Kidney epithelial cell (primary cell): ENCODE results near the gene FABP3. TPM values are rescaled to one million over a fixed set of nuclear protein-coding genes. Genes with fewer than 3 reads are reported as not detected.

ENCODE experiments used
- DNase-seq: peaks from one replicate; pipeline ENCODE4 v3.0.0-alpha.2; 2010; ENCODE audit warnings: low read depth
- H3K27me3 ChIP-seq: 2 replicates; pipeline ENCODE4 v1.6.0; 2011; ENCODE audit warnings: low read length; ENCODE audit not compliant: control insufficient read depth, insufficient read depth
- H3K36me3 ChIP-seq: 2 replicates; pipeline ENCODE4 v1.5.1; 2011; ENCODE audit warnings: low read length; ENCODE audit not compliant: control insufficient read depth, insufficient read depth
- H3K4me3 ChIP-seq: 2 replicates; pipeline ENCODE4 v1.5.1; 2011; ENCODE audit warnings: low read depth, mild to moderate bottlenecking, control low read depth, low read length
- total RNA-seq: library from RNA; depleted of rRNA; stranded (reverse); fragments of >200 nt; gene quantifications from 2 replicates; pipeline ENCODE4 v1.2.3, GENCODE V29; 2015
- TF ChIP-seq, protein P1 (sequence below): IDR thresholded peaks from 2 replicates; pipeline ENCODE4 v1.5.1; 2011; ENCODE audit warnings: mild to moderate bottlenecking, moderate library complexity, low read length, control low read depth, inconsistent platforms; ENCODE audit not compliant: insufficient read depth, poor library complexity, severe bottlenecking

The FABP3 gene
- total RNA-seq, 1 donor from 2014 or later = 2.1 TPM

DNA sequence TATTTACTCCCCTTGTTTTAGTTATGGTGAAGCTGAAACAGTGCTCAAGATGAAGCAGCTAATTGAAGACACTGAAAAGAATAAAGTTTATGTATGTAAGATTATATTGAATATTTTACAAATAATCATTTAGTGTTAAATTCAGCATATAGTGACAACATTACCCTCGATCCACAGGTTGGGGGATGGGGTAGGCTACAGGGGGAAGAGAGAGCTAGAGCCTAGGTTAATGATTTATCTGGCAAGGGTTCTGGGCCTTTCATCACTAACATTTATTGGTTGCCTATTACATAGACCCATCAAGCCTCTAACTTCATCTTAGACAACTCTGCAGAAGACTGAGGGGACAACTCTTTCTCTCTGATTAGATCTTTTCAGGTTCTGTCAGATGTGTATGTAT lies 54.7 kb downstream of the FABP3 start:
- H3K36me3 ChIP-seq = no peaks in the 10 kb centered on the region
- TF ChIP-seq, protein P1, sequence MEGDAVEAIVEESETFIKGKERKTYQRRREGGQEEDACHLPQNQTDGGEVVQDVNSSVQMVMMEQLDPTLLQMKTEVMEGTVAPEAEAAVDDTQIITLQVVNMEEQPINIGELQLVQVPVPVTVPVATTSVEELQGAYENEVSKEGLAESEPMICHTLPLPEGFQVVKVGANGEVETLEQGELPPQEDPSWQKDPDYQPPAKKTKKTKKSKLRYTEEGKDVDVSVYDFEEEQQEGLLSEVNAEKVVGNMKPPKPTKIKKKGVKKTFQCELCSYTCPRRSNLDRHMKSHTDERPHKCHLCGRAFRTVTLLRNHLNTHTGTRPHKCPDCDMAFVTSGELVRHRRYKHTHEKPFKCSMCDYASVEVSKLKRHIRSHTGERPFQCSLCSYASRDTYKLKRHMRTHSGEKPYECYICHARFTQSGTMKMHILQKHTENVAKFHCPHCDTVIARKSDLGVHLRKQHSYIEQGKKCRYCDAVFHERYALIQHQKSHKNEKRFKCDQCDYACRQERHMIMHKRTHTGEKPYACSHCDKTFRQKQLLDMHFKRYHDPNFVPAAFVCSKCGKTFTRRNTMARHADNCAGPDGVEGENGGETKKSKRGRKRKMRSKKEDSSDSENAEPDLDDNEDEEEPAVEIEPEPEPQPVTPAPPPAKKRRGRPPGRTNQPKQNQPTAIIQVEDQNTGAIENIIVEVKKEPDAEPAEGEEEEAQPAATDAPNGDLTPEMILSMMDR = no peak

DNA sequence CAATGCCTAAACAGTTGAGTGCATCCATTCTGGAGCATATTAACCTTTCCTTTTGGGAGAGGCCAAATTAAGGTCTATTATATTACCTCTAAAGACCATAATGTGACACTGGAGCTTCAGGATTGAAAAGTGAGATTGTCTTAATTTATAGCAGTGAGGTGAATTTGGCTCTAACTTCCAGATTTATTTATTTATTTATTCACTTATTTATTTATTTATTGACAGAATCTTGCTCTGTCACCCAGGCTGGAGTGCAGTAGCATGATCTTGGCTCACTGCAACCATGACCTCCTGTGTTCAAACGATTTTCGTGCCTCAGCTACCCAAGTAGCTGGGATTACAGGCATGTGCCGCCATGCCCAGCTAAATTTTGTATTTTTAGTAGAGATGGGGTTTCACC lies 57.0 kb downstream of the FABP3 start:
- no peak overlapping the region for H3K4me3 ChIP-seq
- no peak for DNase-seq
- H3K36me3 ChIP-seq = no peaks in the 10 kb centered on the region
- TF ChIP-seq, protein P1 = no peak
- no peaks in the 10 kb centered on the region for H3K27me3 ChIP-seq

More for the DNA sequence above, 54.7 kb downstream of the FABP3 start:
- no peaks in the 10 kb centered on the region for H3K27me3 ChIP-seq
- no peak overlapping the region for H3K4me3 ChIP-seq
- DNase-seq = no peak

Other genes with a start within 250 kb of the FABP3 start
- 2.7 and 4.4 TPM in 2 replicates for gene NKAIN1, start 133.2 kb downstream of the FABP3 start, total RNA-seq
- gene SNRNP40, start 76.3 kb downstream of the FABP3 start, total RNA-seq = 62.8 and 67.4 TPM in 2 replicates
- 39.0 and 44.1 TPM in 2 replicates for gene ZCCHC17, start 76.0 kb downstream of the FABP3 start, total RNA-seq
- 105 and 131 TPM in 2 replicates for gene SERINC2, start 40.1 kb upstream of the FABP3 start, total RNA-seq
- gene TINAGL1, start 203.4 kb upstream of the FABP3 start, total RNA-seq = 140 and 149 TPM in 2 replicates
- not detected in 2 replicates for gene HCRTR1, start 244.6 kb upstream of the FABP3 start, total RNA-seq